WTC11 (cell line): ENCODE measurements around the gene LRRC58. TPM values are rescaled to one million over a fixed set of nuclear protein-coding genes. Genes with fewer than 3 reads are reported as not detected.
A peak's percentile ranks its signal among the peaks of the same experiment; 100 is the strongest.

Experiments
- ATAC-seq: fragments of 200-7000 bp; cut with Tn5 transposase; 2 replicates; pipeline ENCODE4 v1.10.0; 2021; ENCODE audit warnings: mild to moderate bottlenecking, moderate library complexity
- Bru-seq: library from RNA; stranded (reverse); fragments of 400-500 nt; gene quantifications from one replicate; lab custom pipeline; 2021; lab: Mats Ljungman, UMichigan
- CTCF ChIA-PET: fragments of 300-600 bp; sonication (Branson Sonifier 250); formaldehyde crosslinking; loops from one replicate; lab custom pipeline; 2021; ENCODE audit warnings: antibody characterized with exemption; lab: Charles Lee
- POLR2A ChIA-PET: fragments of 350-600 bp; sonication (Branson Sonifier 250); formaldehyde crosslinking; loops from one replicate; lab custom pipeline; 2021; ENCODE audit warnings: antibody characterized with exemption; lab: Charles Lee
- DNase-seq: peaks from one replicate; pipeline ENCODE4 v3.0.0; 2021; ENCODE audit warnings: low spot score
- H3K27ac Mint-ChIP-seq: 2 replicates; pipeline ENCODE4 v1.8.0; 2021; ENCODE audit warnings: mixed read lengths
- H3K27me3 Mint-ChIP-seq: 2 replicates; pipeline ENCODE4 v1.8.0; 2021; ENCODE audit warnings: low read depth, mild to moderate bottlenecking, moderate library complexity, mixed read lengths
- H3K36me3 Mint-ChIP-seq: 2 replicates; pipeline ENCODE4 v1.8.0; 2021; ENCODE audit warnings: mixed read lengths
- H3K4me1 Mint-ChIP-seq: 2 replicates; pipeline ENCODE4 v1.8.0; 2022; ENCODE audit warnings: mixed read lengths
- H3K4me3 Mint-ChIP-seq: 2 replicates; pipeline ENCODE4 v1.8.0; 2021; ENCODE audit warnings: mild to moderate bottlenecking, moderate library complexity, mixed read lengths
- H3K9me3 Mint-ChIP-seq: 2 replicates; pipeline ENCODE4 v1.8.0; 2021; ENCODE audit warnings: mixed read lengths
- CBFB ChIP-seq: sonication (generic); formaldehyde crosslinking; IDR thresholded peaks from 2 replicates; pipeline ENCODE4 v1.8.1; 2022; ENCODE audit warnings: mild to moderate bottlenecking, low read depth, missing genetic modification reagents
- FOXJ3 ChIP-seq: sonication (generic); formaldehyde crosslinking; IDR thresholded peaks from 2 replicates; pipeline ENCODE4 v1.9.0; 2021; ENCODE audit warnings: missing genetic modification reagents, mild to moderate bottlenecking, borderline replicate concordance
- FOXK1 ChIP-seq: sonication (generic); formaldehyde crosslinking; IDR thresholded peaks from 2 replicates; pipeline ENCODE4 v1.8.0; 2022; ENCODE audit warnings: mild to moderate bottlenecking, moderate library complexity, missing genetic modification reagents
- GABPB1 ChIP-seq: sonication (generic); formaldehyde crosslinking; IDR thresholded peaks from 2 replicates; pipeline ENCODE4 v1.8.1; 2023; ENCODE audit warnings: mild to moderate bottlenecking, missing genetic modification reagents
- HMGA2 ChIP-seq: fragments of 250-450 bp; sonication (Bioruptor Pico); IDR thresholded peaks from 2 replicates; pipeline ENCODE4 v1.4.0; 2021; ENCODE audit warnings: mild to moderate bottlenecking, moderate library complexity
- JAZF1 ChIP-seq: fragments of 250-450 bp; sonication (Bioruptor Pico); IDR thresholded peaks from 2 replicates; pipeline ENCODE4 v1.9.0; 2021; ENCODE audit warnings: moderate library complexity, mild to moderate bottlenecking, inconsistent platforms
- NFYB ChIP-seq: sonication (generic); formaldehyde crosslinking; conservative IDR thresholded peaks from 2 replicates; pipeline ENCODE4 v1.8.0; 2022; ENCODE audit warnings: low read depth, missing genetic modification reagents
- RORB ChIP-seq: fragments of 250-450 bp; sonication (Bioruptor Pico); IDR thresholded peaks from 2 replicates; pipeline ENCODE4 v1.9.0; 2021; ENCODE audit warnings: mild to moderate bottlenecking
- SP1 ChIP-seq: sonication (generic); formaldehyde crosslinking; conservative IDR thresholded peaks from 2 replicates; pipeline ENCODE4 v1.8.1; 2022; ENCODE audit warnings: missing genetic modification reagents
- ZBTB21 ChIP-seq: sonication (generic); formaldehyde crosslinking; IDR thresholded peaks from 2 replicates; pipeline ENCODE4 v1.8.1; 2023; ENCODE audit warnings: mild to moderate bottlenecking, missing genetic modification reagents, borderline replicate concordance
- ZNF138 ChIP-seq: sonication (generic); formaldehyde crosslinking; conservative IDR thresholded peaks from 2 replicates; pipeline ENCODE4 v1.8.1; 2022; ENCODE audit warnings: mild to moderate bottlenecking, moderate library complexity, missing genetic modification reagents
- ZNF317 ChIP-seq: sonication (generic); formaldehyde crosslinking; IDR thresholded peaks from 2 replicates; pipeline ENCODE4 v1.8.1; 2023; ENCODE audit warnings: low read depth, mild to moderate bottlenecking, moderate library complexity, missing genetic modification reagents, borderline replicate concordance
- ZNF416 ChIP-seq: fragments of 250-450 bp; sonication (Bioruptor Pico); IDR thresholded peaks from 2 replicates; pipeline ENCODE4 v1.9.0; 2021; ENCODE audit warnings: mild to moderate bottlenecking, inconsistent platforms
- ZNF671 ChIP-seq: fragments of 250-450 bp; sonication (Bioruptor Pico); IDR thresholded peaks from 2 replicates; pipeline ENCODE4 v1.8.0; 2021; ENCODE audit warnings: mild to moderate bottlenecking
- long read RNA-seq, 3 experiments: library from RNA in 1 of 3; library from capped mRNA in 1 of 3; library from polyadenylated mRNA in 1 of 3; unstranded in 2 of 3; stranded (forward) in 1 of 3; transcript quantifications; one replicate each; pipeline ENCODE4 v2.0.0, GENCODE V29; 2021
- total RNA-seq: library from RNA; stranded (reverse); gene quantifications from 3 replicates; pipeline ENCODE4 v1.2.3, GENCODE V29; 2021
- TF ChIP-seq, protein P1 (sequence below): fragments of 200-600 bp; IDR thresholded peaks from 2 replicates; pipeline ENCODE4 v1.8.0; 2022; ENCODE audit warnings: antibody characterized with exemption
- TF ChIP-seq, protein P2 (sequence below): fragments of 250-450 bp; sonication (Bioruptor Pico); IDR thresholded peaks from 2 replicates; pipeline ENCODE4 v1.9.0; 2021; ENCODE audit warnings: moderate library complexity, mild to moderate bottlenecking, inconsistent platforms, borderline replicate concordance
- TF ChIP-seq, protein P3 (sequence below): sonication (generic); formaldehyde crosslinking; IDR thresholded peaks from 2 replicates; pipeline ENCODE4 v1.8.0; 2022; ENCODE audit warnings: mild to moderate bottlenecking, missing genetic modification reagents
- TF ChIP-seq, protein P4 (sequence below): sonication (generic); formaldehyde crosslinking; IDR thresholded peaks from 2 replicates; pipeline ENCODE4 v1.8.0; 2022; ENCODE audit warnings: mild to moderate bottlenecking, missing genetic modification reagents
- TF ChIP-seq, protein P5 (sequence below): sonication (generic); formaldehyde crosslinking; IDR thresholded peaks from 2 replicates; pipeline ENCODE4 v1.8.1; 2023; ENCODE audit warnings: mild to moderate bottlenecking, missing genetic modification reagents, moderate library complexity
- TF ChIP-seq, protein P6 (sequence below): fragments of 250-450 bp; sonication (Bioruptor Pico); IDR thresholded peaks from 2 replicates; pipeline ENCODE4 v1.9.0; 2021; ENCODE audit warnings: mild to moderate bottlenecking
- TF ChIP-seq, protein P7 (sequence below): sonication (generic); formaldehyde crosslinking; IDR thresholded peaks from 2 replicates; pipeline ENCODE4 v1.8.0; 2022; ENCODE audit warnings: mild to moderate bottlenecking, missing genetic modification reagents
- TF ChIP-seq, protein P8 (sequence below): sonication (generic); formaldehyde crosslinking; IDR thresholded peaks from 2 replicates; pipeline ENCODE4 v1.8.0; 2022; ENCODE audit warnings: mild to moderate bottlenecking, missing genetic modification reagents
- TF ChIP-seq, protein P9 (sequence below): fragments of 250-450 bp; sonication (Bioruptor Pico); IDR thresholded peaks from 2 replicates; pipeline ENCODE4 v2.1.2; 2022; ENCODE audit warnings: mild to moderate bottlenecking, moderate library complexity

Gene LRRC58
- total RNA-seq = 15.1 to 15.8 TPM (median 15.8 TPM) in 3 replicates
- percentile 89 among the genes with signal in this experiment for Bru-seq, nascent RNA
- long read RNA-seq, experiment 1, full-length matches to known transcripts = 31 of 57 reads
- long read RNA-seq, experiment 1, partial matches to known transcripts = 2 of 57 reads
- long read RNA-seq, experiment 1, other reads (novel, unspliced or antisense) = 24 of 57 reads
- long read RNA-seq, experiment 2, full-length matches to known transcripts = 3 of 38 reads
- long read RNA-seq, experiment 2, partial matches to known transcripts = 1 of 38 reads
- long read RNA-seq, experiment 2, other reads (novel, unspliced or antisense) = 34 of 38 reads
- long read RNA-seq, experiment 3, partial matches to known transcripts = 0 of 1 reads
- long read RNA-seq, experiment 3, other reads (novel, unspliced or antisense) = 1 of 1 reads

DNA sequence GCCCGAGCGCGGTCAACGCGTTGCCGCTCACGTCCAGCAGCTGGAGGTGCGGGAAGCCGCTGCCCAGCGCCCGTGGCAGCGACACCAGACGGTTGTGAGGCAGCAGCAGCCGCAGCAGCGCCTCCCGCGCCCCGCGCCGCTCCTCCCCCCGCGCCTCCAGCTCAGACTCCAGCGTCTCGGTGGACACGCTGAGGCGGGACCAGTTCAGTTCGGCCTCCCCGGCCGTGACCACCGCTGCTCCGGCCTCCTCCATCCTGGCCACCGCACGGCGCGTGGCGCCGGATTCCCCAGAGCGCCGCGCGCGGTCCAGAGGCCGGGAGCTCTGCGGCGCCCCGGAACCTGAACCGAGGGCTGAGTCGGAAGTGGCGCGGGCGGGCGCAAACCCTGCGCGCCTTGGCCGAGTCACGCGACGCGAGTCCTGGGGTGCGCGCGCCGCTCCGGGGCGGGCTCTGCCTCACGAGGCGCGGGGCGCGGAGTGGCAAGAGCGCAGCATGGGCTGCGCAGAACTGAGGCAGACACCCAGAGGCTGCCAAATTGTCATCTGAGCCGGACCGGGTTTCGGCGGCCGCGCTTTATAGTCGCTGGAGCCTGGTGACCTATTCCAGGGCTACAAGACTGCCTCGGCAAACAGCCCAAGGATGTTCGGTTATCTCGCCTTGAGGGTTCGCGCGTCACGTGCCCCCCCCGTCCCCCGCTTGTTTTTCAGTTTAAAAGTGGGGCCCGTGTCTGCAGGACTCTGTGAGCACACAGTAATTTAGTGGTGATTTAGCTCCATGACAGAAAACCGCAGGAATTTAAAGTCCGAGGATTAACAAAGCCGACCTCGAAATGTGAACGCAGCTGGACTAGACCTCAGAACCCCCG is at the start of gene LRRC58:
Gene LRRC58 (minus strand): TSS at position 364 of the 864 bp plus-strand sequence. CDS start 111 bp downstream, at position 253.
- no peaks in the 10 kb centered on the region for H3K36me3 Mint-ChIP-seq
- peaks cover 25% of the 10 kb centered on the region for H3K4me1 Mint-ChIP-seq
- ChIA-PET POLR2A (interaction anchor here (0.8 to 2.5 kb wide), 4 partner anchors 13 to 255 kb away, joined by 3 to 9 read pairs (median 4); partner anchors contain the start of gene GSK3B), CTCF (interaction anchor here (0.8 to 2.9 kb wide), 11 partner anchors 9 to 519 kb away, joined by 3 to 22 read pairs (median 4); no protein-coding TSS in a partner anchor)
- DNase-seq (peak; percentile 66), ATAC-seq (peak; percentile 73)
- no peaks in the 10 kb centered on the region for H3K9me3 Mint-ChIP-seq
- peaks cover 14% of the 10 kb centered on the region for H3K27me3 Mint-ChIP-seq
- peak within 1 kb of the TSS; percentile 72 for H3K4me3 Mint-ChIP-seq
- peak within 1 kb of the TSS; percentile 58 for H3K27ac Mint-ChIP-seq
- TF ChIP-seq FOXK1 (CRISPR knock-in tag) = 0 out of 2 replicates have a peak, but pooled peaks have one; percentile 30
- TF ChIP-seq, protein P1, sequence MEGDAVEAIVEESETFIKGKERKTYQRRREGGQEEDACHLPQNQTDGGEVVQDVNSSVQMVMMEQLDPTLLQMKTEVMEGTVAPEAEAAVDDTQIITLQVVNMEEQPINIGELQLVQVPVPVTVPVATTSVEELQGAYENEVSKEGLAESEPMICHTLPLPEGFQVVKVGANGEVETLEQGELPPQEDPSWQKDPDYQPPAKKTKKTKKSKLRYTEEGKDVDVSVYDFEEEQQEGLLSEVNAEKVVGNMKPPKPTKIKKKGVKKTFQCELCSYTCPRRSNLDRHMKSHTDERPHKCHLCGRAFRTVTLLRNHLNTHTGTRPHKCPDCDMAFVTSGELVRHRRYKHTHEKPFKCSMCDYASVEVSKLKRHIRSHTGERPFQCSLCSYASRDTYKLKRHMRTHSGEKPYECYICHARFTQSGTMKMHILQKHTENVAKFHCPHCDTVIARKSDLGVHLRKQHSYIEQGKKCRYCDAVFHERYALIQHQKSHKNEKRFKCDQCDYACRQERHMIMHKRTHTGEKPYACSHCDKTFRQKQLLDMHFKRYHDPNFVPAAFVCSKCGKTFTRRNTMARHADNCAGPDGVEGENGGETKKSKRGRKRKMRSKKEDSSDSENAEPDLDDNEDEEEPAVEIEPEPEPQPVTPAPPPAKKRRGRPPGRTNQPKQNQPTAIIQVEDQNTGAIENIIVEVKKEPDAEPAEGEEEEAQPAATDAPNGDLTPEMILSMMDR = no peak
- TF ChIP-seq, protein P2, sequence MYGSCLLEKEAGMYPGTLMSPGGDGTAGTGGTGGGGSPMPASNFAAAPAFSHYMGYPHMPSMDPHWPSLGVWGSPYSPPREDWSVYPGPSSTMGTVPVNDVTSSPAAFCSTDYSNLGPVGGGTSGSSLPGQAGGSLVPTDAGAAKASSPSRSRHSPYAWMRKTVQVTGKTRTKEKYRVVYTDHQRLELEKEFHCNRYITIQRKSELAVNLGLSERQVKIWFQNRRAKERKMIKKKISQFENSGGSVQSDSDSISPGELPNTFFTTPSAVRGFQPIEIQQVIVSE (CRISPR knock-in tag) = no peak
- TF ChIP-seq SP1 (CRISPR knock-in tag) = peak; percentile 79
- TF ChIP-seq, protein P3, sequence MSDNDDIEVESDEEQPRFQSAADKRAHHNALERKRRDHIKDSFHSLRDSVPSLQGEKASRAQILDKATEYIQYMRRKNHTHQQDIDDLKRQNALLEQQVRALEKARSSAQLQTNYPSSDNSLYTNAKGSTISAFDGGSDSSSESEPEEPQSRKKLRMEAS (CRISPR knock-in tag) = peak; percentile 83; the same call in 1 of the 2 replicates
- no peak for TF ChIP-seq ZNF671 (CRISPR knock-in tag)
- TF ChIP-seq HMGA2 (CRISPR knock-in tag) = no peak
- no peak for TF ChIP-seq JAZF1 (CRISPR knock-in tag)
- TF ChIP-seq GABPB1 (CRISPR knock-in tag) = peak; percentile 73
- no peak for TF ChIP-seq FOXJ3
- TF ChIP-seq RORB = no peak
- no peak; the same call in 1 of the 2 replicates for TF ChIP-seq ZNF317 (CRISPR knock-in tag)
- TF ChIP-seq ZNF416 = no peak
- TF ChIP-seq ZNF138 (CRISPR knock-in tag) = no peak
- TF ChIP-seq, protein P4, sequence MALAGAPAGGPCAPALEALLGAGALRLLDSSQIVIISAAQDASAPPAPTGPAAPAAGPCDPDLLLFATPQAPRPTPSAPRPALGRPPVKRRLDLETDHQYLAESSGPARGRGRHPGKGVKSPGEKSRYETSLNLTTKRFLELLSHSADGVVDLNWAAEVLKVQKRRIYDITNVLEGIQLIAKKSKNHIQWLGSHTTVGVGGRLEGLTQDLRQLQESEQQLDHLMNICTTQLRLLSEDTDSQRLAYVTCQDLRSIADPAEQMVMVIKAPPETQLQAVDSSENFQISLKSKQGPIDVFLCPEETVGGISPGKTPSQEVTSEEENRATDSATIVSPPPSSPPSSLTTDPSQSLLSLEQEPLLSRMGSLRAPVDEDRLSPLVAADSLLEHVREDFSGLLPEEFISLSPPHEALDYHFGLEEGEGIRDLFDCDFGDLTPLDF (CRISPR knock-in tag) = peak; percentile 58; the same call in 1 of the 2 replicates
- 0 out of 2 replicates have a peak, but pooled peaks have one; percentile 21 for TF ChIP-seq CBFB (CRISPR knock-in tag)
- TF ChIP-seq, protein P5, sequence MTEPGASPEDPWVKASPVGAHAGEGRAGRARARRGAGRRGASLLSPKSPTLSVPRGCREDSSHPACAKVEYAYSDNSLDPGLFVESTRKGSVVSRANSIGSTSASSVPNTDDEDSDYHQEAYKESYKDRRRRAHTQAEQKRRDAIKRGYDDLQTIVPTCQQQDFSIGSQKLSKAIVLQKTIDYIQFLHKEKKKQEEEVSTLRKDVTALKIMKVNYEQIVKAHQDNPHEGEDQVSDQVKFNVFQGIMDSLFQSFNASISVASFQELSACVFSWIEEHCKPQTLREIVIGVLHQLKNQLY (CRISPR knock-in tag) = no peak
- TF ChIP-seq, protein P6, sequence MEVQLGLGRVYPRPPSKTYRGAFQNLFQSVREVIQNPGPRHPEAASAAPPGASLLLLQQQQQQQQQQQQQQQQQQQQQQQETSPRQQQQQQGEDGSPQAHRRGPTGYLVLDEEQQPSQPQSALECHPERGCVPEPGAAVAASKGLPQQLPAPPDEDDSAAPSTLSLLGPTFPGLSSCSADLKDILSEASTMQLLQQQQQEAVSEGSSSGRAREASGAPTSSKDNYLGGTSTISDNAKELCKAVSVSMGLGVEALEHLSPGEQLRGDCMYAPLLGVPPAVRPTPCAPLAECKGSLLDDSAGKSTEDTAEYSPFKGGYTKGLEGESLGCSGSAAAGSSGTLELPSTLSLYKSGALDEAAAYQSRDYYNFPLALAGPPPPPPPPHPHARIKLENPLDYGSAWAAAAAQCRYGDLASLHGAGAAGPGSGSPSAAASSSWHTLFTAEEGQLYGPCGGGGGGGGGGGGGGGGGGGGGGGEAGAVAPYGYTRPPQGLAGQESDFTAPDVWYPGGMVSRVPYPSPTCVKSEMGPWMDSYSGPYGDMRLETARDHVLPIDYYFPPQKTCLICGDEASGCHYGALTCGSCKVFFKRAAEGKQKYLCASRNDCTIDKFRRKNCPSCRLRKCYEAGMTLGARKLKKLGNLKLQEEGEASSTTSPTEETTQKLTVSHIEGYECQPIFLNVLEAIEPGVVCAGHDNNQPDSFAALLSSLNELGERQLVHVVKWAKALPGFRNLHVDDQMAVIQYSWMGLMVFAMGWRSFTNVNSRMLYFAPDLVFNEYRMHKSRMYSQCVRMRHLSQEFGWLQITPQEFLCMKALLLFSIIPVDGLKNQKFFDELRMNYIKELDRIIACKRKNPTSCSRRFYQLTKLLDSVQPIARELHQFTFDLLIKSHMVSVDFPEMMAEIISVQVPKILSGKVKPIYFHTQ = no peak
- no peak for TF ChIP-seq NFYB (CRISPR knock-in tag)
- TF ChIP-seq ZBTB21 (CRISPR knock-in tag) = peak; percentile 77; the same call in 1 of the 2 replicates
- TF ChIP-seq, protein P7, sequence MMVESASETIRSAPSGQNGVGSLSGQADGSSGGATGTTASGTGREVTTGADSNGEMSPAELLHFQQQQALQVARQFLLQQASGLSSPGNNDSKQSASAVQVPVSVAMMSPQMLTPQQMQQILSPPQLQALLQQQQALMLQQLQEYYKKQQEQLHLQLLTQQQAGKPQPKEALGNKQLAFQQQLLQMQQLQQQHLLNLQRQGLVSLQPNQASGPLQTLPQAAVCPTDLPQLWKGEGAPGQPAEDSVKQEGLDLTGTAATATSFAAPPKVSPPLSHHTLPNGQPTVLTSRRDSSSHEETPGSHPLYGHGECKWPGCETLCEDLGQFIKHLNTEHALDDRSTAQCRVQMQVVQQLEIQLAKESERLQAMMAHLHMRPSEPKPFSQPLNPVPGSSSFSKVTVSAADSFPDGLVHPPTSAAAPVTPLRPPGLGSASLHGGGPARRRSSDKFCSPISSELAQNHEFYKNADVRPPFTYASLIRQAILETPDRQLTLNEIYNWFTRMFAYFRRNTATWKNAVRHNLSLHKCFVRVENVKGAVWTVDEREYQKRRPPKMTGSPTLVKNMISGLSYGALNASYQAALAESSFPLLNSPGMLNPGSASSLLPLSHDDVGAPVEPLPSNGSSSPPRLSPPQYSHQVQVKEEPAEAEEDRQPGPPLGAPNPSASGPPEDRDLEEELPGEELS = peak; percentile 93
- TF ChIP-seq, protein P8, sequence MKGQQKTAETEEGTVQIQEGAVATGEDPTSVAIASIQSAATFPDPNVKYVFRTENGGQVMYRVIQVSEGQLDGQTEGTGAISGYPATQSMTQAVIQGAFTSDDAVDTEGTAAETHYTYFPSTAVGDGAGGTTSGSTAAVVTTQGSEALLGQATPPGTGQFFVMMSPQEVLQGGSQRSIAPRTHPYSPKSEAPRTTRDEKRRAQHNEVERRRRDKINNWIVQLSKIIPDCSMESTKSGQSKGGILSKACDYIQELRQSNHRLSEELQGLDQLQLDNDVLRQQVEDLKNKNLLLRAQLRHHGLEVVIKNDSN (CRISPR knock-in tag) = peak; percentile 80
- TF ChIP-seq, protein P9, sequence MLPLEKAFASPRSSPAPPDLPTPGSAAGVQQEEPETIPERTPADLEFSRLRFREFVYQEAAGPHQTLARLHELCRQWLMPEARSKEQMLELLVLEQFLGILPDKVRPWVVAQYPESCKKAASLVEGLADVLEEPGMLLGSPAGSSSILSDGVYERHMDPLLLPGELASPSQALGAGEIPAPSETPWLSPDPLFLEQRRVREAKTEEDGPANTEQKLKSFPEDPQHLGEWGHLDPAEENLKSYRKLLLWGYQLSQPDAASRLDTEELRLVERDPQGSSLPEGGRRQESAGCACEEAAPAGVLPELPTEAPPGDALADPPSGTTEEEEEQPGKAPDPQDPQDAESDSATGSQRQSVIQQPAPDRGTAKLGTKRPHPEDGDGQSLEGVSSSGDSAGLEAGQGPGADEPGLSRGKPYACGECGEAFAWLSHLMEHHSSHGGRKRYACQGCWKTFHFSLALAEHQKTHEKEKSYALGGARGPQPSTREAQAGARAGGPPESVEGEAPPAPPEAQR (CRISPR knock-in tag) = no peak
